Right ventricle myocardium superior (tissue), 1 donor: ENCODE data around the gene CORIN. TPM values are rescaled to one million over a fixed set of nuclear protein-coding genes. Genes with fewer than 3 reads are reported as not detected.

Experiments used
- ATAC-seq: fragments of 200-7000 bp; cut with Tn5 transposase; one replicate; pipeline ENCODE4 v1.9.1; 2020; ENCODE audit warnings: mild to moderate bottlenecking; ENCODE audit not compliant: poor library complexity
- DNase-seq: peaks from one replicate; pipeline ENCODE4 v3.0.0-alpha.2; 2020
- intact Hi-C: fragments of 100-400 bp; cut with DNase I; formaldehyde crosslinking; loops from one replicate; pipeline ENCODE4 v1.11.2; 2022
- total RNA-seq: library from RNA; stranded (reverse); fragmentation: NEBNext Ultra II Directional; extraction: Animal tissue kit (Norgen Biotek cat#: 25700); gene quantifications from one replicate; pipeline ENCODE4 v1.2.1, GENCODE V29; 2021
- donor health status: DM: no; HTN: yes; CAD: no; lungs with severe emphysema.

CORIN gene
- total RNA-seq, 1 donor from 2014 or later, result 65.0 TPM

GRCh38 chr4:47741200-47741599, 96.7 kb downstream of the CORIN start:
- DNase-seq (no peak), ATAC-seq (no peak)
- intact Hi-C loops, result no loop called here

GRCh38 chr4:47737326-47737725, 100.5 kb downstream of the CORIN start:
- intact Hi-C loops, result no loop called here
- ATAC-seq (no peak), DNase-seq (no peak)

GRCh38 chr4:47736555-47736954, 101.3 kb downstream of the CORIN start:
- ATAC-seq (peak; percentile 84), DNase-seq (no peak)
- intact Hi-C loops, result no loop called here

- no peak for DNase-seq
- intact Hi-C loops, result no loop called here
- peak; percentile 28 for ATAC-seq
Observed at GRCh38 chr4:47736146-47736545, 101.7 kb downstream of the CORIN start.

- no peak for DNase-seq
- no peak for ATAC-seq
- intact Hi-C loops, result no loop called here
Observed at GRCh38 chr4:47733302-47734175, 104.3 kb downstream of the CORIN start.

GRCh38 chr4:47731182-47731581, 106.7 kb downstream of the CORIN start:
- intact Hi-C loops, result no loop called here
- DNase-seq, result no peak
- ATAC-seq, result peak; percentile 48

GRCh38 chr4:47729131-47729680, 108.7 kb downstream of the CORIN start:
- ATAC-seq (peak; percentile 20), DNase-seq (no peak)
- intact Hi-C loops, result no loop called here

- intact Hi-C loops, result no loop called here
- no peak for ATAC-seq
Observed at GRCh38 chr4:47721892-47722575, 115.8 kb downstream of the CORIN start.

GRCh38 chr4:47721485-47721884, 116.4 kb downstream of the CORIN start:
- DNase-seq (no peak), ATAC-seq (no peak)
- intact Hi-C loops, result no loop called here

More at GRCh38 chr4:47721892-47722575, 115.8 kb downstream of the CORIN start:
- no peak for DNase-seq

- ATAC-seq, result no peak
- intact Hi-C loops, result no loop called here
Observed at GRCh38 chr4:47720787-47721186, 117.1 kb downstream of the CORIN start.

GRCh38 chr4:47719576-47719975, 118.3 kb downstream of the CORIN start:
- no peak for ATAC-seq
- no peak for DNase-seq
- intact Hi-C loops, result no loop called here

More at GRCh38 chr4:47720787-47721186, 117.1 kb downstream of the CORIN start:
- no peak for DNase-seq

- ATAC-seq, result no peak
- intact Hi-C loops, result no loop called here
Observed at GRCh38 chr4:47718696-47719095, 119.2 kb downstream of the CORIN start.

GRCh38 chr4:47717188-47717587, 120.7 kb downstream of the CORIN start:
- no peak for DNase-seq
- intact Hi-C loops, result no loop called here
- no peak for ATAC-seq

More at GRCh38 chr4:47718696-47719095, 119.2 kb downstream of the CORIN start:
- no peak for DNase-seq

- no peak for ATAC-seq
- no peak for DNase-seq
- intact Hi-C loops, result no loop called here
Observed at GRCh38 chr4:47715716-47716416, 122.0 kb downstream of the CORIN start.

GRCh38 chr4:47714269-47714668, 123.6 kb downstream of the CORIN start:
- ATAC-seq (no peak), DNase-seq (no peak)
- intact Hi-C loops, result no loop called here

- peak; percentile 51 for ATAC-seq
- DNase-seq, result no peak
- intact Hi-C loops, result no loop called here
Observed at GRCh38 chr4:47713129-47713834, 124.6 kb downstream of the CORIN start.

- intact Hi-C loops, result no loop called here
- ATAC-seq (no peak), DNase-seq (no peak)
Observed at GRCh38 chr4:47711646-47712045, 126.2 kb downstream of the CORIN start.

GRCh38 chr4:47711183-47711582, 126.7 kb downstream of the CORIN start:
- intact Hi-C loops, result no loop called here
- ATAC-seq, result no peak

More at GRCh38 chr4:47711183-47711582, 126.7 kb downstream of the CORIN start:
- DNase-seq, result no peak
